ENCODE results near the gene ZDHHC22.
"Not testable (repeated sequence)": the region's sequence is repeated elsewhere in the genome, so short reads cannot be mapped to it uniquely, and the experiment has no call there.

The ZDHHC22 gene, protein sequence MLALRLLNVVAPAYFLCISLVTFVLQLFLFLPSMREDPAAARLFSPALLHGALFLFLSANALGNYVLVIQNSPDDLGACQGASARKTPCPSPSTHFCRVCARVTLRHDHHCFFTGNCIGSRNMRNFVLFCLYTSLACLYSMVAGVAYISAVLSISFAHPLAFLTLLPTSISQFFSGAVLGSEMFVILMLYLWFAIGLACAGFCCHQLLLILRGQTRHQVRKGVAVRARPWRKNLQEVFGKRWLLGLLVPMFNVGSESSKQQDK

DNA sequence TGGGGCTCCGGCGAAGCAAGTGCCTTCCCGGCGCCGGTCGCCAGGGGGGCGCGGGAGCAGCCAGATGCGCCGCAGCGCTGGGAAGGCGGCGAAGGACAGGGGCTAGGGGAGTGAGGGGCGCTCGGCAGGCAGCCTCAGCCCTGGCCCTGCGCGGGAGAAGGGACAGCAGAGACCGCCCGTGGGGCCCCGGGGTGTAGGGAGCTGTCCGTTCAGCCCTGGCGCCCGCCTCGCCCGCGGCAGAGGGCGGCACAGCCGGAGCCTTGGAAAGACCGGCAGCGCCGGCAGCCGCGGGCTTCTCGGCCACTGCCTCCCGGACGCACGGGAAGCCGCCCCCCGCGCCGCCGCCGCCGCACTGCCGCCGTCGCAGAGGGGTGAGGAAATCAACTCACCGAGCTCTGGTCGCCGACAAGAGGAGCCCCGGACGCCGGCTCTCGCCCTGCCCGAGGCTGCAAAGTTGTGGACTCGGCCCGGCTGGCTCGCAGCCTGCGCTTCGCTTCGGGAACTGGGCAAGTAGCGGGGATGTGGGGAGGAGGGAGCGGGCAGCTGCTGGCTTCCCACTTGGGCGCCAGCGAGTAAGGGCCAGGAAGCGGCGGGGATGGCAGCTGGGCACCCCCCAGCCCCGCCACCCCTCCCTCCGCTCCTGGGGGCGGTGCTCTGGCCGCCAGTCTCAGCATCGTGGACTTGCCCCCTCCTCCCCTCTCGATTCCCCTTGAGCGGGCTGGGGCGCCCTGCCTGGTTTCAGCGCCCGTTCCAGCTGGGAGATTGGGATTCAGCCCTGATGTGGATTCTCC is at the start of gene ZDHHC22:
Gene ZDHHC22 (minus strand): TSS at position 578 of the 791 bp plus-strand sequence. CDS start 2,053 bp downstream, outside the sequence.
- DNase-seq = peak; percentile 13

DNA sequence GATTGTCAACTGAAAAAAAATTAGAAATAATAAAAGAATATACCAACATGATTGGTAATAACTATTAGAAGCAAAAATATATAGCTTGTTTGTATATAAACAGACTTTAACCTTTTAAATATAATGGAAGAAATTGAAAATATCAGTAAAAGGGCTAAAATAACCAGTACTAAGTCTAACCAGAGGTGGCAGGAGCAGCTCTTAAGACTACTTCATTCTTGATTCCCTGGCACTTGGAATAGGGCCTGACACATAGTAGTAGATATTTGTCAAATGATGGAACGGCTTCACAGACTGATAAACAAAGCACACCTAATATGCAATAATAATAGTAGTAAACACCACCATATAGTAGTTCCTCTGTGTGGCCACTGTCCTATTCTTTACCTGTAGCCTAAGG is 49.4 kb upstream of the ZDHHC22 start:
- no peak for DNase-seq

DNA sequence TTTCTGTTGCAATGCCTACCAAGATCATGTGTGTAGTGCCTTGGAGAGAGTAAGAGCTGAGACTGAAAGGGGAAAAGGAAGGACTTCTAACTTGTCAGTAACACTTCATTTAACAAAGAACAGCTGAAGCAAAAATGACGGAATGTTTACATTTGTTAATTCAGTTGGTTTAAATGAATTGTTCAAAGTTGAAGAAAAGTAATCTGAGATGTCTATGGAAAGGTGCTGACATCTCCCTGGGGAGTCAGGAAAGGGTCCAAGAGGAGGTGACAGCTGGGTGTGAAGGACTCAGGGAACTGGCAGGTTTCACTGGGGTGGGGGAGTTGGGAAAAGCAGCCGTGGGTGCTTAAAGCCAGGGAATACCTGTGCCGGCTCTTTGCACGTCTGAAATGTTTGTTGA is 47.9 kb upstream of the ZDHHC22 start:
- no peak for DNase-seq

DNA sequence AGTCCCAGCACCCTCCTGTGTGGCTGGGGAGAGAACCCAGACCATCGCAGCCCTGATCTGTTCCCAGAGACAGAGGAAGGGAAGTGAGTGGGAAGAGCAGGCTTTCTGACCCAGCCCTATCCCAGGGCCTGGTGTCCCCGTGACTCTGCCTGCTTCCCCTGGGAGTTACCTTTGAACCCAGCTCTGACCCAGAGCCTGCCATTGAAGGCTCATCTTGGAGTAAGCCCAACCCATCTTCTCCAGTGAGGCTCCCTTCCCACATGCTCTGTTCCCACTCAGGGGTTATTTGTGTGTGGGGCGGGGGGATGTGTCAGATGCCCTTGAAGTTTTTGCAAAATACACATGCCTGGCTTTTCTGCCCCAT is 46.0 kb upstream of the ZDHHC22 start:
- DNase-seq = no peak

DNA sequence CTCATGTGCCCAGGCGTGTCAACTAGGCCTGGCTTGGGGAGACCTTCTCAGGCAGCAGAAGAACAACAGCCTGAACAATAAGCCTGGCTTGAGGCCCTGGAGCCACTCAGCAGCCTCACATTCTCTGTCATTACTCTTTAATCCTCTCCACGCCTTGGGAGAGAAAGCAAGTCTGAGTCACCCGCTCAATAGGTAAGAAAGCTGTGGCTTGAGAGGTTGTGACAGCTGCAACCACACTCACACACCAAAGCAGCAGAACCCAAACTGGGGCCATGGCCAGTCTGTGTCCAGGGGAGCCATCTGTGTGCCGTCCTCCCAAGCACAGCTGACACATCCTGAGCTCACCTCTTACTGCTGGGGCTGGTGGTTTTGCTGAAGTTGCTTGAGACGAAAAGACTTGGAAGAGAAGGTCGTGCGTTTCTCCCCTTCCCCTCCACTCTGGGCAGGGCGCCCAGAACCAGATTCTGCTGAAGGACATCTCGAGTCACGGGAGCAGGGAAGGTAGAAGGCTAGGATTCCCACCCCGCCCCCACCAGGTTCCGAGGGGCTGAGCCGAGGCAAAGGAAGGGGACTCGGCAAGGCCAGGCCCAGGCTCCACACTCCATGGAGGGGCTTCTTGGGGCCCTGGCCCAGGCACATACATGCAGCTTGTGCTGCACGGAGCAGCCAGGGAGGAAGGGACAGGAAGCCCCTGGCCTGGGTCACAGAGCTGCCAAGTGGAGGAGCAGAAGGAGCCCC is 45.5 kb upstream of the ZDHHC22 start:
- peak; percentile 14 for DNase-seq

DNA sequence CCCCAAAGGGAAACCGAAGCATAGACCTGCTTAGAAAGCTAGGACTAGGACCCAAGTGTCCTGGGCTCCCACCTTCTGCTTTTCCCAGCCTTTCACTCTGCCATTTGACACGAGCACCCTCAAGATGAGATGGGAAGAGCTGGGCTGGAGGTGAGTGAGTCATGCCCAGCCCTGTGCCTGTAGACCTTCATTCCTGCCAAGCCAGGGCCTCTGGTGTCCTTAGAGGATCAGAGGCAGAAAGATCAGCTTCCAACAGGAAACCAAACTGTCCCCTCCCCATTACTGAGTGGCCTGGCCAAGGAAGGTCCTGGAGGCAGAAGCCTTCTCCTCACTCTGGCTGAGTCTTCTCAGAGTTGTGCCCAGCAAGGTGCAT is 43.5 kb upstream of the ZDHHC22 start:
- DNase-seq = no peak

DNA sequence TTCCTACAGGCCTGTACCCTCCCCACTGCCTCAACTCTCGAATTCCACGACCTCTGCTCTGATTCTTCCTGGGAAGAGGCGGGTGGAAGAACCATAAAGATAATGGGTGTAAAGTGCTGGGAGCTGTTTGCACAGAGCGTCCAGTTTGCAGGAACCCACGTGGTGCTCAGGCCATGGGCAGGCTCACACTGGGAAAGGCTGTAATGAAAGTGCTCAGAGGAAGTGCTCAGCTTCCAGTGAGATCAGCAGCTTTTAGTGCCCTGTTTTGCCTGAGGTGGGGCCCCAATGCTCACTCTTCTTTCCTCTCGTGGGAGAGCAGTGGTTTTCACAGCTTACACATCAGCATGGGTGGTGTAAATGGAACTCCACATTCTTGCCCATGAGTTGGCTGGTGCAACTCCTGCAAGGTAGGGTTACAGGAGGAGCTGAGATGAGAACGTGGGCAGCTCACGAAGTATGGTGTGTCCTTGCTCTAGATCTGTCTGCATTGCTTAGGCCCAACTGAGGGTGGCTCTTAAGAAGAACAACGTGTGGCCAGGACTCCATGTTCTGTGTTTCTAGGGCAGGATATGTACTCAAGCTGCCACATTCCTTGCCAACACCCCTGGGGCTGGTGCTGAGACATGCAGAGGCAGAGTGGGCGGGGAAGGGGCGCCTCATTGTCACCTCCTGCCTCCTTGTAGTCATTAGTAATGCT is 43.0 kb upstream of the ZDHHC22 start:
- no peak for DNase-seq

DNA sequence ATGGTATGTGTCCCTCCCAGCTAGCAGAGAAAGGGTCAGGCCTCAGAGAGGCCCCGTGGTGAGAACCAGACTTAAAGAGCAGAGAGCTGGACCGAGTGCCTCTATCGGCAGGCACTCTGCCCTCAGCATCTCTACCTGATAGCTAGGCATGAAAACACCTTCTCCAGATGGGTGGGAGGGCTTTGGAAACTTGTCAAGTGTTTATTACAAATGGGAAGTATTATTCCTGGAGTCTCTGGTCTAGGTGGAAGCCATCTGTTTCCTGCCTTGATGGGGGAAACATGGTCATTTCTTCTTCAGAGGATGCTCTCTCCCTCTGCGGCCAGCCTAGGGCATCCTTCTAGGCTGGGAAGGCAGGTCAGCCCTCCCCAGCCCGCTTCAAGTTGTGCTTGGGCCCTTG is 42.3 kb upstream of the ZDHHC22 start:
- DNase-seq = no peak

DNA sequence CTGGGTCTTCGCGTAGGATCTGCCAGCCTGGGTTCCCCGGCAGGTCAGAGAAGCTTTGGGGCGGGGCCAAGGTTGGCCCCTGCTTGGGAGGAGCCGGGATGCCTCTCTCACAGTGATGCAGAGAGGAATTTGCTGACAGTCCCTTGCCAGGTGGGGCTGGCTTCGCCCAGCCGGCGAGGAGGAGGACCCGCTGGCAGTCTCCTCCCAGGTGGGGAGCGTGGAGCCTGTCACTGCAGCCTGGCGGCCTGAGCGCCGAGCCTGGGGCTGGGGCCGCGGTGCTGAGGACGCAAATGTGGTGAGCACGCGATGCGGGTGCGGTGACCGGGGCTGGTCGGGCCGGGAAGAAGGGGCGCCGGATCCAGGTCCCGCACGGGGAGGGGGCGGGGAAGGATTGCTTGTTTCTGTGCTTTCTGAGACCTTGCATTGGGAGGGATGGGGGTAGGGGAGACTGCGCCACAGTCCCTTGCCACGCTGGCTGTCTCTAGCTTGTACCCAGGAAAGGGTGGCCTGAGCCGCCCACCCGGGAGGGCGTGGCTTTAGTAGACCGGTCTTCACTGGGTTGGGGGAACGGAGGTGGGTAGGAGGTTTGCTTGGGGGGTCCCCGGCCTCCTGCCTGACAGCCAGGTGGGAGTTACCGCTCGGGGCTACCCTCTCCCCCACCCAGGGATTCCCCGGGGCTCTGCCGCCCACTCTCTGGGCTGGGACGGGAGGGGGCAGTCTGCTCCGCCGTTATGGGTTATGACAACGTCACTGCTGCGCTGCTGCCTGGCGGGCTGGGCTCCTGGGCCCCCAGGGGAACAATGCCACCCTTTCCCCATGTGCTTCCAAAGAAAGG is 40.2 kb upstream of the ZDHHC22 start, which contains the start of gene TMEM63C:
Gene TMEM63C (plus strand): TSS at position 196 of the 835 bp plus-strand sequence. CDS start 37,016 bp downstream, outside the sequence.
- DNase-seq = no peak

DNA sequence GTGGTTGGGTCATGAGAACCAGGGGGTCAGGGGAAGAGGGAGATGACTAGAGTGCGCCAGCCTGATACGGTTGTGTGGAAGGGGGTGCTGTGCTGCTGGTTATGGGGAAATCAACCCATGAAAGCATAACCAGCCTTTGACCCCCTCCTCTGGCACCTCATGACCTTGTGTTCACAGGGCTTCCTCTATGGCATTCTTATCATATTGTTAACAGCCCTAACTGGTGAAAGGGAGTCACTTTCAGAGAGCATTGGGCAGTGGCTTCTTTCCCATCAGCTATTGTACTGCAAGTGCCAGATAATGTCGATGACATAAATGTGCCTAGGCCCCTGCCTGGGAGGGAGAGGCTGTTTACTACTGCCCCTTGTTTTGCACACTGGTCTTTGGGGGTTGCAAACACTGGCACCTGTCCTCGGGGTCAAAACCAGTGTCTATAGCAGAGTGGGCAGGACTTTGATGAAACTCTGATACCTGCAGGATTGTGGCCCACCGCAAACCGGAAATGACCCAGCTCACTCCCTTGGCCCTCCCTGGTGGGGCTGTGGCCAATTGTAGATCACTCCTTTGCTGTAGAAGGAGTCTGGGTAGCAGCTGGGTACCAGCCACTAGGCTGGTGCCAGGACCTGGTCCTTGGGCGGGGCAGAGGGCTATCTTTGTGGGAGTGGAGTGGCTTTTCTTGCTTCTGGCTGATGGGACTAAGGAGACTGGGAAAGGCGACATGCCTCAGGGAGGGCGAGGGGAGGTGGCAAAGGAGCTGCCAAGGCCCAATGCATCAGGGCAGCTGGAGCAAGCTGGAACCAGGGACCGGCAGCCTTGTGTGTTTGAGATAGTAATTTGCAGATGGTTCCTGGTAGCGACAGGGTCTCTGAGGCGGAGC is 39.4 kb upstream of the ZDHHC22 start:
- no peak for DNase-seq

DNA sequence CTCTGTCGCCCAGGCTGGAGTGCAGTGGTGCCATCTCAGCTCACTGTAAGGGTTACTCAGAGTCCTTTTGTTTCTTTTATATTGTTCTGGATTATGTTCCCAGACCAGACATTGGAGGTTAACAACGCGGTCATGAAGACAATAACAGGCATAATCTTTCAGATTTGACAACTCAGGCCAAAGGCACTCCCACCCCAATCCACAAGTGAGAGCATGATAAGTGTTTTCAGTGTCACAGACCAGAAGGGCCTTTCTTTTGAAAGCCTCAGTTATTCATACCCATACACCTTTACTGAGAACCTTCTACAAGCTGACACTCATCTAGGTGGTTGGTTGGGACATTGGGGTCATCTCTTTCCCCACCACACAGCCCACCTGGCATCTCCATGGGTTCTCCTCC is 37.1 kb upstream of the ZDHHC22 start:
- no peak for DNase-seq

DNA sequence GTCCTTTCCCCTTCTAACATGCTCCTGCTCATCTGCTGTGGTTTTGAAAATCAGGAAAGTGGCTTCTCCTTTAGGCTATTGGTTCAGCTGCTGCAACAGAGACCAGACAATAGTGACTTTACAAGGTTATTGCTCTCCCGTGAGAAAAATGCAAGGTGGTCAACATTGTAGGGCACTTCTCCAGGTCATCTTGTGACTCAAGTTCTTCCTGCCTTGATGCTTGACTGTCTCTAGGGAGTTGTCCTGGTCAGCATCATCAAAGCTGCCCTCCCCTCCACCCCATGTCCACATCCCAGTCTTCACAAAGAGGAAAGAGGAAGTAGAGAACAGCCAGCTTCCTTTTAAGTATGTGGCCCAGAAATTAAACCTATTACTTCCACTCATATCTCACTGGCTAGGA is 36.1 kb upstream of the ZDHHC22 start:
- no peak for DNase-seq

DNA sequence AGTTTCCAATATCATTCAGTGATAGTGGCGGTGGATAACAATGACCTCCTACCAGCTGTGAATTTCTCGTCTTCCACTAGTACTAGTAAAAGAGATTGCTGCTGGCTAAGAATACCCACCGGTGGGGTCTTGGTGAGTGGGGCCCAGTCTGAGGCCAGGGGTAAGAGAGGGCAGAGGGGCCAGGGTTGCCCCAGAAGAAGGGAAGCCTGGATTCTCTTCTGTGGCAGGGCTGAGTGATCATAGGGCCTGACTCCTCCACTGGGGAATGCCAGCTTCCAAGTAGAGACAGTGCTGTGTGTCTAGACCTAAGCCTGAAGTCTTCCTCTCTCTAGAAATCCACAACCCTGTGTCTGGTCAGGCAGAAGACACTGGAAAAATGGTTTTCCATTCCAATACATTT is 34.3 kb upstream of the ZDHHC22 start:
- no peak for DNase-seq

DNA sequence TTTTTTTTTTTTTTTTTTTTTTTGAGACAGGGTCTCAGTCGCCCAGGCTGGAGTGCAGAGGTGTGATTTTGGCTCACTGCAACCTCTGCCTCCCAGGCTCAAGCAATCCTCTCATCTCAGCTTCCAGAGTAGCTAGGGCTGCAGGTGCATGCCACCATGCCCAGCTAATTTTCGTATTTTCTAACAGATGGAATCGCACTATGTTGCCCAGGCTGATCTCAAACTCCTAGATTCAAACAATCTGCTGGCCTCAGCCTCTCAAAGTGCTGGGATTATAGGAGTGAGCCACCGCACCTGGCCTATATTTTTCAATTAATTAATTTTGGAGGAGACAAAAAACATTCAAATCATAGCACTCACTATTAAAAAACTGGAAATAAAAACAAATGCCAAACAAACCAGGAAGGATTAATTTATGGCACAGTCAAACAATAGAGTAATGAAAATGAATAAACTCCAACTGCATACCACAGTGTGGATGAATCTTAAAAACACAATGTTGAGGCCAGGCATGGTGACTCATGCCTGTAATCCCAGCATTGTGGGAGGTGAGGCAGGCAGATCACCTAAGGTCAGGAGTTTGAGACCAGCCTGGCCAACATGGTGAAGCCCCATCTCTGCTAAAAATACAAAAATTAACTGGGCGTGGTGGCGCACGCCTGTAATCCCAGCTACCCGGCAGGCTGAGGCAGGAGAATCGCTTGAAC is 32.5 kb upstream of the ZDHHC22 start:
- DNase-seq = not testable (repeated sequence)

DNA sequence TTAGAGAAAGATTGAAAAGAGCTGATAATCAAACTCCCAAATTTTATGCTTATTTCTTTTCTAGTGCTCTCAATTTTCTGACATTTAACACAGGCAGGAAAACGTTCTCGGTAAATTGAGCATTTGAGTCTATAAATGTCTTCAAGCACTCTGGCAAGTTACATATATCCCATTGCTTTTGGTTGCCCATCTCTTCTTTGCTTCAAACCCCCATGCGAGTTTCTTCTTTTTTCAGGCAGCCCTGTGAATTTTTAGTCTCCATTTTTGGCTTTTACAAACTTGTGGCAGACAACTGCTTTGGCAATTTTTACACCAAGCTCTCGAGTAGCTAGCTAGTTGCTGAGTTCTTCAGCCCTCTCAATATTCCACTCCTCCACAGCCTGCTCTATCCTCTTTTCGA is 31.3 kb upstream of the ZDHHC22 start:
- DNase-seq = no peak

DNA sequence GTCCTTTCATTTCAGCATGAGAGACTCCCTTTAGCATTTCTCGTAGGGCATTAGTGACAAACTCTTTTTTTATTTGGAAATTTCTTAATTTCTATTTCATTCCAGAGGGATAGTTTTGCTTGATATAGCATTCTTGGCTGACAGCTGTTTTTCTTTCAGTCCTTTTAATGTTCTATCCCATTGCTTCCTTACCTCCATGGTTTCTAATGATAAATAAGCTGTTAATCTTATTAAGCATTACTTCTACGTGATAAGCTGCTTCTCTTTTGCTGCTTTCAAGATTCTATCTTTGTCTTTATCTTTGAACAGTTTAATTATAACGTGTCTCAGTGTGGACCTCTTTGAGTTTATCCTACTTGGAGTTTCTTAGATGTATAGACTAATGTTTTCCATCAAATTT is 28.5 kb upstream of the ZDHHC22 start:
- no peak for DNase-seq

DNA sequence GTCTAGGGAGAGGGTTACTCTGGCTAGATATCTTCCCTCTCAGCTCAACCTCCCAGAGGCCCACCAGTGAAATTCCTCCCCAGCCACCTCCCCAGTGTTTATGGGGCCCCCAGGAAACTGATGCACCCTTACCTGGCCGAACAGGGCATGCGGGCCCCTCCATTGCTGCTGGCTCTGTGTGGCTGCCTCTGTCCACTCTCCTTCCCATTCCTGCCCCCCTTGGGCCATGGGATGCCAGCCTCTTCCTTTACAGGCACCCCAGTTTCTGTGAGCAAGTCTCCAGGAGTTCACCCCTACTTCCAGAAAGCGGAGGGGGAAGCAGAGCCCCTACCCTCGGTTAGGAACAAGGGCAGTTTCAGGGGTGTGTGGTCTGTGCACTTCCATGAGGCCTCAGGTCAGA is 19.4 kb upstream of the ZDHHC22 start:
- DNase-seq = no peak

DNA sequence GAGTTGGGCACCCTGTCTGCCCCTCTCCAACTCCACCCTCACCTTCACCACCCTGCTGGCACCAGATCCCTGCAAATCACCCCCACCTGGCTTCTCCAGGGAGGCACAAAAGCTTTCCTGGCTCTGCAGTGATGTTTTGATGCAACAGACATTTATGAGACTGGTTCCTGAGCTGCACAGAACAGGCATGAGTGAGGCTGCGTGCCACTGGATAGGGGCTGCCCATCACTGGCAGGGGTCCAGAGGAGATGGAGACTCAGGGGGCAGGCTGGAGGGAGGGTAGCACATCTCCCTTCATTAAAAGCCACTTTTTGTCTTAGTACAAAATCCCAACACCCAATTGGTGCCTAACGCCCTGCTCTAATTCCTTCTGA is 17.3 kb upstream of the ZDHHC22 start:
- DNase-seq = no peak

DNA sequence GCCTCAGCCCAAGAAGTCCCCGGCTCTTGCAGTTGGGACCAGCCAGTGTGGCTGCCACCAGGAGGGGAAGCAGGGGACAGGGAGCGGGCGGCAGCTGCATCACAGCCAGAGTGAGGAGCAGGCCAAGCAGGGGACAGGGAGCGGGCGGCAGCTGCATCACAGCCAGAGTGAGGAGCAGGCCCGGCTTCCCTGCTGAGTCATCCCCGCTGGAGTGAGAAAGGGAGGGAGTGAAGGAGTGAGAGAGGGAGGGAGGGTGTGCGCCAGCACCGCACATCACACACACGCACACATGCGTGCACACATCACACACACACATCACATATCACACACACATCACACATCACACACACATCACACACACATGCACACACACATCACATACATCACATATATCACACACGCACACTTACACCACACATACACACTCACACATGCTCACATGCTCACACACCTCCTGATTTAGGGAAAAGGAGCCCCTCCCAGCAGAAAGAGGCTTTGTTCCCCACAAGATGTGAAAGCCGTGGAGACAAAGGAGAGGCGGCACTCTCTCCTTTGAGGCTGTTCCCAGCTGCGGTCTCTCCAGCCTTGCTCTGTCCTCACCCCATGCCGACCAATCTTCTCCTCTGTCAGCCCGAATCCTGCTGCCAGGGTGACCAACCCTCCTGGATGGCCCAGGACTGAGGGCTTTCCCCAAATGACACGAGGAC is 16.7 kb upstream of the ZDHHC22 start:
- peak; percentile 68 for DNase-seq

DNA sequence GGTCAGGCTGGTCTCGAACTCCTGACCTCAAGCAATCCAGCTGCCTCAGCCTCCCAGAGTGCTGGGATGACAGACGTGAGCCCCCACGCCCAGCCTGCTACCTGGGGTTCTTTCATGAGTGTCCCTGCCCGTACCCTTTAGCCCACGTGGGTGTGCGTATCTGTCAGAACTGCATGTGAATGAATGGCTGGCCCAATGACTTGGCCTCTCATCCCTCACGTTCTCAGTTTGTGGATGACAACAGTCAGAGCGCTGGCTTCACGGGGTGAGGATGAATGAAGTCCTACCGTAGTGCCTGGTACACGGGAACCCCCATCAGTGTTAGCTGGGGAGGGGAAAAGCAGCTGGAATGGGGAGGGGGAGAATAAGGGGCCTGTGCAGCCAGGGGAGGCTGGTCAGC is 16.1 kb upstream of the ZDHHC22 start:
- no peak for DNase-seq
